ENCODE data around the gene REEP2.
"Not testable (repeated sequence)": the region's sequence is repeated elsewhere in the genome, so short reads cannot be mapped to it uniquely, and the experiment has no call there.

Gene REEP2, protein sequence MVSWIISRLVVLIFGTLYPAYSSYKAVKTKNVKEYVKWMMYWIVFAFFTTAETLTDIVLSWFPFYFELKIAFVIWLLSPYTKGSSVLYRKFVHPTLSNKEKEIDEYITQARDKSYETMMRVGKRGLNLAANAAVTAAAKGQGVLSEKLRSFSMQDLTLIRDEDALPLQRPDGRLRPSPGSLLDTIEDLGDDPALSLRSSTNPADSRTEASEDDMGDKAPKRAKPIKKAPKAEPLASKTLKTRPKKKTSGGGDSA

DNA sequence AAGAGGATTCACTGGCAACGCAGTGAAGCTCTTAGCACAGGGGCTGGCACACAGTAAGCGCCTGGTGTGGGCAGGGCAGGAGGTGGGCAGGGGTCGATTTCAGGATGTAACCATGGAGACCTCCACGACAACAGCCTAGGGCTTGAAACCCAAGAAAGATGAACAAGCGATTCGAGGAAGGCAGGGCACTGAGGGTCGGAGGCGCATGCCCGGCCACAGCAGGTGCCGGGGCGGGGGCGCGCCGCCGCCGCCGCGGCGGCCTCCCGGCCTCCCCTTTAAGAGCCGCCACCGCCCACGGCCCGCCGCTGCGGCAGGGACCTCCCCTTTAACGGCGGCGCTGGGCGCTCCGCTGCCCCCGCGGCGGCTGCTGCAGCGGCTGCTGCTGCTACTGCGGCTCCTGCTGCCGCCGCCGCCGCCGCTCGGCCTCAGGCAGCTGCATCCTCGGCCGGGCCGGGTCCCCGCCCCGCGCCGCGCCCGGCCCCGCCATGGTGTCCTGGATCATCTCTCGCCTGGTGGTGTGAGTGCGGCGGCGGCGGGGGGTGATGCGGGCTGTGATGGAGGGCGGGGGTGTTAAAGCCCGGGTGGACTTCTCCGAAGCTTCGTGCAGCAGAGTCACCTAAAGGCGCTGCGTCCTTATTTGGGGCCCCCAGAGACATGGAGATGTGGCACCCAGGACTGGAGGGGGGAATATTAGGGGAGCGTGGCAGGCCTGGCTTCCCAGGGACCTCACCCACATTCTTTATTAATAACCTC, at the start of gene REEP2:
Gene REEP2, plus strand, starts transcription at position 334 of the 753 bp plus-strand sequence. Its CDS starts 152 bp downstream, at position 486.
- DNase-seq (ENCODE audit: low read depth) = no peak

DNA sequence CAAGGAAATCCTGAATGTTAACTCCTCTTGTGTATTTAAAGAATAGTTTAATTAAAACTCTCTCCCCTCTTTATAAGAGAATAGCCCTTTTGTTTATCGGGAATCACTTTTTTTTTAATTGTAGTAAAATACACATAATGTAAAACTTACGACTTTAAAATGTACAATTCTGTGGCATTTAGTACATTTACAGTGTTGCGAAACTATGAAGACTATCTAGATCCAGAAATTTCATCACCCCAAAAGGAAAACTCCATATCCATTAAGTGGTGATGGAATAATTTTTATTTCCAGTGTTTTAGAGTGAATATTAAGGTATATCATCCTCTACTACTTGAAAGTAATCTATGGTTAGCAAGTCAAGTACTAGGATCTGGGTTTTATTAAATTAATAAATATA, 49.5 kb upstream of the REEP2 start:
- DNase-seq (ENCODE audit: low read depth) = no peak

DNA sequence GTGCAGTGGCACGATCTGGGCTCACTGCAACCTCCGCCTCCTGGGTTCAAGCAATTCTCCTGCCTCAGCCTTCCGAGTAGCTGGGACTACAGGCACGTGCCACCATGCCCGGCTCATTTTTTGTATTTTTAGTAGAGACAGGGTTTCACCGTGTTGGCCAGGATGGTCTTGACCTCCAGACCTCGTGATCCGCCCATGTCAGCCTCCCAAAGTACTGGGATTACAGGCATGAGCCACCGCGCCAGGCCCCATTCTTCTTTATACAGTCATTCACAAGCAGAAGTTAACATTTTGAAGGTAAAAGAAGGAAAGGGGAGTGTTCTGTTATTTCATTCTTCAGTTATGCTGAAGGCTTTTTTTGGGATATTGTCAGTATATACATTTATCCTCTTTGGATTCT, 48.9 kb upstream of the REEP2 start:
- not testable (repeated sequence) for DNase-seq (ENCODE audit: low read depth)

DNA sequence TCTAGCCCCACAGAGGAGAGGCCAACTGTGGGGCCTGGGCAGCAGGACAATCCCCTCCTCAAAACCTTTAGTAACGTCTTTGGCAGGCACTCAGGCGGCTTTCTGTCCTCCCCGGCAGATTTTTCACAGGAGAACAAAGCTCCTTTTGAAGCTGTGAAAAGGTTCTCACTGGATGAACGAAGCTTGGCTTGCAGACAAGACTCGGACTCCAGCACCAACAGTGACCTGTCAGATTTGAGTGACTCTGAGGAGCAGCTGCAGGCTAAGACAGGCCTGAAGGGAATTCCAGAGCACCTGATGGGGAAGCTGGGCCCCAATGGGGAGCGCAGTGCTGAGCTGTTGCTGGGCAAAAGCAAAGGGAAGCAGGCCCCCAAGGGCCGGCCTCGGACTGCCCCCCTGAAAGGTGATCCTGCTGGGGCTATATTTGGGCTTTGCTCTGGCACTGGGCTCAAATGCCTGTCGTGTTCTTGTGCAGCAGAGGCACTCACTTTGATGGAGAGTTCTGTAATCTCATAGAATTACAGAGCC, 46.9 kb upstream of the REEP2 start:
- no peak for DNase-seq (ENCODE audit: low read depth)

DNA sequence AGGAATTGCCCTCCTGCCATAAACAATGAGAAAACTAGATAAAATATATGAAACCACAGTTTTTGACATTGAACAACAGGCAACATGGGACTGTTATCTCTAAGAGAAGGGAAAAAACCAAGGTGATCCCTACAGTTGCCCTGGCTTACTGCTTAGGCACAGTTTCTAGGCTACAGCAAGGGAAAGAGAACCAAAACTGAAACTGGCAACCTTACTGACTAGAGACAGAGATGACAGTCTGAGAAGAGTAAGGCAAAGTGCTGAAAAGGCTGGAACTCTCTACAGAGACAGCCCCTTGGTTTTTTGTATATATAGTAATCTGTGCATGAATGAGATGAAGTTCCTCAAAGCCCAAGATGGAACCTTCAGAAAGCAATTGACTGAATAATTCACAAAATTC, 36.2 kb upstream of the REEP2 start:
- no peak for DNase-seq (ENCODE audit: low read depth)

DNA sequence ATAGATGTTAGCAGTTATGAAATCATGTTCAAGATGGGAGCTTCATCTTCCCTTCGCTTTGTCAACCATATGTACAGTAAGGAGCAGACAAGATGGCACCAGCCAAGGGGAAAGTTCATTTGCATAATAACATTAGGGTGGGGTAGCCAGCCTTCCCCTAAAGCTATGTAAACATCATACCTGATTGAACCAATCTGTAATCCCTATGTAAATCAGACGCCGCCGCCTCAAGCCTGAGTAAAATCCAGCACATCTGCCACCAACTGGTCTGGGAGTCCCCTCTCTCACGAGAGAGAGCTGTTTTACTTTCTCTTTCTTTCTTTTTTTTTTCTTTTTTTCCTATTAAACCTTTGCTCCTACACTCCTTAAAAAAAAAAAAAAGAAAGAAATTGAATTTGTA, 30.8 kb upstream of the REEP2 start:
- DNase-seq (ENCODE audit: low read depth) = no peak

DNA sequence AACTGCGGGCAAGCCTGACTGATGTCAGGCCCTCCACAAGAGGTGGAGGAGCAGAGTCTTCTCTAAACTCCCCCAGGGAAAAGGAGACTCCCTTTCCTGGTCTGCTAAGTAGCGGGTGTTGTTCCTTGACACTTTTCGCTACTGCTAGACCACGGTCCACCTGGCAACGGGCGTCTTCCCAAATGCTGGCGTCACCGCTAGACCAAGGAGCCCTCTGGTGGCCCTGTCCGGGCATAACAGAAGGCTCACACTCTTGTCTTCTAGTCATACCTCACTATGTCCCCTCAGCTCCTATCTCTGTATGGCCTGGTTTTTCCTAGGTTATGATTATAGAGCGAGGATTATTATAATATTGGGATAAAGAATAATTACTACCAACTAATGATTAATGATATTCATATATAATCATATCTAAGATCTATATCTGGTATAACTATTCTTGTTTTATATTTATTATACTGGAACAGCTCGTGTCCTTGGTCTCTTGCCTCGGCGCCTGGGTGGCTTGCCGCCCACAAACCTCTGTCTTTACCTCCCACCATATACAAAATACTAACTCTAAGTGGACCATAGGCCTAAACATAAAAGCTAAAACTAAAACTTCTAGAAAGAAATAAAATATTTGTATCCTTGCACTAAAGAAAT, 27.7 kb upstream of the REEP2 start:
- DNase-seq (ENCODE audit: low read depth) = not testable (repeated sequence)

DNA sequence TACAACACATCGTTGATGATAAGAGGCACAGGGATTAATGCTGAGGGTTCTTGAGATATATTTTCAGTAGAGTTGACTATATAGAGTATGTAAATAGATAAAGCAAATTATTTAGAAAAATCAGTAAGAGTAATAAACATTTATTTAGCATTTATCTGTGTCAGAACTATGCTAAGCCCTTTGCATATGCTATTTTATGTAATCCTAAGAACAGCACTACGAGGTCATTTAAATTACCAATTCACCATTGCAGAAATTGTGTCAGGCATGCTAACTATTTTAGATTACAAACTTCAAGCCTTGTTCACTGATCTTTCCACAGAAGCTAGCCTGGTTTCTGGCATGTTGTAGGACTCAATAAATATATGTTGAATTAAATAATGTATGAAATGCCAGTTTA, 20.4 kb upstream of the REEP2 start:
- no peak for DNase-seq (ENCODE audit: low read depth)

DNA sequence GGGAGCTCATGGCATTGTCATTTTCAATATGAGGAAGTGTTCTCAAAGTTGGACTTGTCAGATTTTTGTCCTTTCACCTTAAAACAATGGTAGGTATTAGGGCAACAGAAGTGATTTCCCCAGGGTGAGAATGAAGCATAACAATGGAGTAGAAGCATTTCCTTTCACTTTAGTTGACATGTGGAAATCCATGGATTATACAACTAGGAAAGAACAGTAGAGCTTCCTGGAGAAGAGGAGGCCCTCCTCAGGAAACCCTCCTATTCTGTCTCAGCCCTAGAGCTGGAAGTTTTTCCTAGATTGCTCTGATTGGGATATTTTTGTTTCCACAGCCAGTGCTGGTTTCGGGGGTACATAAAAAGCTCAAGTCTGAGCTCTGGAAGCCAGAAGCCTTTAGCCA, 13.8 kb upstream of the REEP2 start:
- DNase-seq (ENCODE audit: low read depth) = no peak

DNA sequence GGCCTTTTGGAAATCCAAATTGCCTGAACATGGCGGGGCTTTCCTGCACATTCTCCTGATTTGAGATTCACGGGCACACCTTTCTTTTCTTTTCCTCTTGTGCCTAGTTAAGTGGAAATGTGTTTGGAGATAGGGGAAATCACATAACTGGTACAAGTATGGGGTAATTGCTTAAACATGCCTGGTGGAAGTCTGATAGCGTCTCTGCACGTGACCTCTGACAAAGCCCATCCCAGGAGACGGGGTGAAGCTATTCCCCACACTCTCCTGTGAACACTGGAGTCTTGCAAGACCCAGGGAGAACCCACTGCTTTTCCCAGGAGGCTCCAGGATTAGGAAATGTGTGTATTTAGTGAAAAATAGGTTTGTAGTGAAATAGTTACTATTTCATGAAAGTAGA, 2.9 kb upstream of the REEP2 start:
- no peak for DNase-seq (ENCODE audit: low read depth)

DNA sequence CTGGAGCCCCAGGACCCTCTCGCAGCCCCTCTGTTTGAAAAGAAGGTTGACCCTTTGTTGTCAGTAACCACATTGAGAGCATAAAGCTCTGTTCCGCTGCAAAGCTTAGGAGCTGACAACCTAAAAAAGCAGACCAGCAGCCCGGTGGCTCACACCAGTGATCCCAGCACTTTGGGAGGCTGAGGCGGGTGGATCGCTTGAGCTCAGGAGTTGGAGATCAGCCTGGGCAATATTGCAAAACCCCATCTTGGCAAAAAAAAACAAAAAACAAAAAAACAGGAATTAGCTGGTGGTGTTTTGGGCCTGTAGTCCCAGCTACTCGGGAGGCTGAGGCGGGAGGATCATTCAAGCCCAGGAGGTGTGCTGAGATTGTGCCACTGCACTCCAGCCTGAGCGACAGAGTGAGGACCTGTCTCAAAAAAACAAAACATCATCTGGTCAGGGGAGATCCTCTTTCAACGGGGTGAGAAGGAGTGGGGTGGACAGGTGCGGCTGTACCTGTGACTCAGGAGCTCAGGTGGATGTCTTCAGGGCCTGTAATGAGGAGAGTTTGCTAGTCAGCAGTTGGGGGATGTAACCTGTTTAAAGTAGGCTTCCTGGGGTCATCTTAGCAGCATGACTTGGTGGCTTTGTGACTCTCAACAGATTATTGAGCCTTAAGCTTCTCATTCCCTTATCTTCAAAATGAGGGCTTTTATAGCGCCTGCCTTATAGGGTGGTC, 694 bp upstream of the REEP2 start:
- no peak for DNase-seq (ENCODE audit: low read depth)

DNA sequence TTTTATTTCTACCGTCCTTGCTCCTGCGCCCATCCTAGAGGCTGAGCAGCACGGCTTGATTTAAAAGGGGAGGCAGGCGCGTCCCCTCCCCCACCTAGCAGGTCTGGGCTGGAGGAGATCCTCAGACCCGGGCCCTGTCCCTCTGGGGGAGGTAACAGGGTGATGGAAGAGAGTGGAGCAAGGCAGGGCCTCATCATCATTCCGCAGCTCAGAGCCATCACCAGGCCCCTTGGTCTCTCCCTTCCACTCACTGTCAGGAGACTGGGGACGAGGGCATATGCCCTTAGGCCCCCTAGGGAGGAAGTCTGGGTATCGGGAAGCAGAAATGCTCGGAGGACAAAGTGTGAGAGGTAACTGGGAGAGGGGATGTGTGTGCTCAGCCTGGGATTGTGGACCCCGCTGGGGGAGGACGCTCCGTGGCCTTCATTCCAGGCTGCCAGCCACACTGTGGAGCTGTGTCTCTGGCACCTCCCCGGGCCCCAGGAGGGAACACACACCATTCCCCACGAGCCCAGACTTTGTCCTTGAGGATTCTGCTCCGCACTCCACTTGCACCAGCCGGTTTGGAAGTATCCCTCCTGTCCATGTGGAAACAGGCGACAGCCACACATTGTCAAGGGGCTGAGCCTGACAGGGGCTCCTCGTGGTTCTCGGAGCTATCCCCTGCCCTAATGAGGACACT, 761 bp downstream of the REEP2 start:
- DNase-seq (ENCODE audit: low read depth) = no peak

DNA sequence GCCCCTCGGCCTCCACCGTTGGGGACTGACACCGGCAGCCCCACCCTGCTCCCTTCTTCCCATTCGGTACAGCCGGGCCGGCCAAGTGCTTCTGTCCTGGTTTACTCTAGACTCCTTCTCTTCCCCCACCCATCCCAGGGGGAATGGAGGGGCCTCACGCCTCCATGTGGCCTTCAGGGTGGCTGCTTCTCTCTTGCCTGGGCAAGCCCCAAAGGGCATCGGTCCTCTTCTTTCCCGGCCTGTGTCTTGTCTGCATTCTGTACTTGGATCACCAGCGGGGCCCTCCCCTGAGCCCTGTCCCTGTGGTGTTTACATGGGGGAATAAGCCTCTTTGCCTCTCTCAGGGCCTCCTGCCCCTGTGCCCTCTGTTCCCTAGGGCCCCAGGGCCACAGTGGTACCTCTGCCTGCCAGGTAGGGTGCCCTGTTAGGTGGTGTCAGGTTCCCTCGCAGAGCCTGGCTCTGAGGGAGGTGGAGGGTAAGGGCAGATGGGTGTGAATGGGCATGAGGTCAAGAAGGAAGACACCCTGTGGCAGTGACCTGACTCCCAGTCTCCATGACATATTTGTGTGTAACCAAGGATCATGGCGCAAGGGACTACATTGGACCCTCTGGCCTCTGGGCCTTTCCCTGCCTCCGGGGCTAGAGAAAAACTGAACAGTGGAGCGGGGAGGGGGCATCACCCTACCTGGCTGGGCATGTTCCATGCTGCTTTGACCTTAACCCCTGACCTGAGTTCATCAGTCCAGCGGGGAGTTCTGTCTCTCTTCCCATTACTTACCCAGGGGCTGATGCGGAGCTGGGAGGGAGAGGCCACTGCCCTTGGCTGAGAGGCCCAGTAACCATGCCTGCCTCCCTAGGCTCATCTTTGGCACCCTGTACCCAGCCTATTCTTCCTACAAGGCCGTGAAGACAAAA, 1.6 kb downstream of the REEP2 start:
- DNase-seq (ENCODE audit: low read depth) = no peak

DNA sequence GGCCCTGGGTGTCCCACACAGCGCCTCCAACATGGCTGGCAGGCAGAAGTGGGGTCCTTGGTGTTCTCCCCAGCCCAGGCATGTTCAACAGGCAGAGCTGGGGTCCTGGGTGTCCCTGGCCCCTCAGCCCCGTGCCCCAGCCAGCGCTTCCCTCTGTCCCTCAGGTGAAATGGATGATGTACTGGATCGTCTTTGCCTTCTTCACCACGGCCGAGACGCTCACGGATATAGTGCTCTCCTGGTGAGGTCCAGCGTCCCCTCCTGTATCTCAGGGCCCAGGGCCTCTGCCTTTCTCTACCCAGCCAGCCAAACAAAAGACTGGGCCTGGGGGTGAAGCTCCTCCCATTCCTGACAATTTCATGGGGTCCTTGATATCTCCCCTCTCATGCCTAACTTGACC, 2.4 kb downstream of the REEP2 start:
- DNase-seq (ENCODE audit: low read depth) = no peak

DNA sequence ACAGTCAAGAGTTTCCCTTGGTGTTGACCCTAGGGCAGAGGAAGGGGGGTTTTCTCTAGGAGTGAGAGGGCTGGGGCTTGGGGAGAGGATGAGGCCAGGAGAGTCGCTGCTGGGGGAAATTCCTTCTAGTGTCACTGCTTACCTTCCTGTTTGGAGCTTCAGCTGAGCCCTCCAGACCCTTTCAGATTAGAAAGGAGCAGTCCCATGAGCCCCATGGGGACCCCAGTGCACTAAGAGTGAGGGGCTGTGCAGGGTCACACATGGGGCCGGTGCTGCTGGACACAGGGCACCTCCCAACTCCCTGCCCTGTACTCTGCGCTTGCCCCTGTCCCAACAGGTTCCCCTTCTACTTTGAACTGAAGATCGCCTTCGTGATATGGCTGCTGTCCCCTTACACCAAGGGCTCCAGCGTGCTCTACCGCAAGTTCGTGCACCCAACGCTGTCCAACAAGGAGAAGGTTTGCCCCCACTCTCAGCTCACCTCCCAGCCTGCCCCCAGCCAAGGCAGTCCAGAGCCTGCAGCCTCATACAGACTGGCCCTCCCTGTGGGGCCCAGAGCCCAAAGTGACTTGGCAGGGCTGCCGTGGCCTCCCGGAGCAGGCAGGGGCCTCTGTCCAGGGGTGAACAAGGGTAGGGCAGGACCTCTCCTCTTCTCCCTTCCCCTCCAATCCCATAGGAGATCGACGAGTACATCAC, 5.4 kb downstream of the REEP2 start:
- no peak for DNase-seq (ENCODE audit: low read depth)

DNA sequence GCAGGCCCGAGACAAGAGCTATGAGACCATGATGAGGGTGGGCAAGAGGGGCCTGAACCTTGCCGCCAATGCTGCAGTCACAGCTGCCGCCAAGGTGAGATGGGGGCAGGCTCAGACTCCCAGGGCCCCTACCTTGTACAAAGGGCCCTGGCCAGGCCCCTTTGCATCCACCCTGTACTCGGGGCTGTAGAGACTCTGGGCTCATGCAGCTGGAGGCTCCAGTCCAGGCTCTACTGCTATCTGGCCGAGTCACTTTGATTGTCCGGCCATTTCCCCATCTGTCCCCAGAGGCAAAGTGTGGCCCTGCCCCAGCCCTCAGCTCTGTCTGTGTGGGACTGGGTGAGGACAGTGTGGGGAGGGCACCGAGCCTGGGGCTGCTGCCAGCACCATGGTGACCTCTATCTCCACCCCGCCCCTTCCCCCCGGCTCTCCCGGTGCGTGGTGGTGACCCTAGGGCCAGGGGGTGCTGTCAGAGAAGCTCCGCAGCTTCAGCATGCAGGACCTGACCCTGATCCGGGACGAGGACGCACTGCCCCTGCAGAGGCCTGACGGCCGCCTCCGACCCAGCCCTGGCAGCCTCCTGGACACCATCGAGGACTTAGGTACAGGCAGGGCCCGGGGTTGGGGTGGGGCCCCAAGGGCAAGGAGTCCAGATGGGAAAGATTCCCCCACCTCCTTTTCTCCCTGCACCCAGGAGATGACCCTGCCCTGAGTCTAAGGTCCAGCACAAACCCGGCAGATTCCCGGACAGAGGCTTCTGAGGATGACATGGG, 6.1 kb downstream of the REEP2 start:
- no peak for DNase-seq (ENCODE audit: low read depth)

DNA sequence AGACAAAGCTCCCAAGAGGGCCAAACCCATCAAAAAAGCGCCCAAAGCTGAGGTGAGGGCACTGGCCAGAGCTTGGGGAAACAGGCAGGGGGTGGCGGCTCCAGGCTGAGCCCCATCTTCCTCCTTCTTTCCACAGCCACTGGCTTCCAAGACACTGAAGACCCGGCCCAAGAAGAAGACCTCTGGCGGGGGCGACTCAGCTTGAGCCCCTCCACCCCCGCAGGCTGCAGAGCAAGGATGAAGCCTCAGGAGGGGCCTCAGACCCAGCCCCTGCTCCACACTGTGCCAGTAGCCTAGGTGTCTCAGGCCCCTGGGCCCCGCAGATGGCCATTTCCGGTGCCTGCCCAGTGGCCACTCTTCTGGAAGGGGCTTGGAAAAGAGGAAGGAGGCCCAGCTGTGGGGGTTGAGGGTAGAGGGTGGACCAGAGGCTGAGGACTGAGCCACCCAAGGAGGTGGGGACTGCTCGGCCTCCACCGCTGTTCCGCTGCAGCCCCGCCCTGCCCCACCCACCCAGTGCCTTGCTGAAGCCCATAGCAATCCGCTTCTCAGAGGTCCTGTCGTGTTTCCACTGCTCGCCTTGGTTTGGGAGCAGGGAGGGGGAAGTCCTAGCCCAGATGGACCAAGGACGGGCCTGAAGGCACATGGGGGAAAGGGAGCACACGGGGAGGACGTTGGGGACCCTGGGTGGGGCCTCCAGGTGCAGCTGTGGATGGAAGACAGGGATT, 6.9 kb downstream of the REEP2 start:
- DNase-seq (ENCODE audit: low read depth) = no peak

DNA sequence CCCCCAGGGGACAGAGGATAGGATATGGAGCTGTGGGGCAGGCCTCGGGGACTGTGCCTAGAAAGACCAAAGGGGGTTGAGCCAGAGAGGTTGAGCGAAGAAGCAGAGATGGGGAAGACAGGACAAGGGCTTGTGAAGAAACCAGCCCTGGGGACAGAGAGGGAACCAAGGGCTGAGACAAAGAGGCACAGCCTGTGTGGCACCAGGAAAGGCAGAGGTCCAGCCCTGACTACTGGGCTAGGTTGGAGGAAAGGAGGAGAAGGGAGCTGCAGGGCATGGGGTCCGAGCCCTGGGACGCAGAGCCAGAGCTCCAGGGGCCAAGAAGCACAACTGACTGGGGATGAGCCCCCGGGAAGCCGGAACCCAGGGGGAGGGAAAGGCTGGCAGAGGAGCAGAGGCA, 9.2 kb downstream of the REEP2 start:
- no peak for DNase-seq (ENCODE audit: low read depth)

All from stimulated activated CD8-positive, alpha-beta memory T cell treated with anti-CD3 and anti-CD28 coated beads, Interleukin-15, amount 100 ng/mL, for 1 hour (primary cell).